C1 segment of cervical spinal cord (tissue), 14 donors: ENCODE measurements around the gene RWDD4.
"Not testable (repeated sequence)": the region's sequence is repeated elsewhere in the genome, so short reads cannot be mapped to it uniquely, and the experiment has no call there.

Source experiments
- DNase-seq, 14 donors: peaks; one replicate each; lab custom pipeline; 2025; lab: John Stamatoyannopoulos, UW

Gene RWDD4

DNA sequence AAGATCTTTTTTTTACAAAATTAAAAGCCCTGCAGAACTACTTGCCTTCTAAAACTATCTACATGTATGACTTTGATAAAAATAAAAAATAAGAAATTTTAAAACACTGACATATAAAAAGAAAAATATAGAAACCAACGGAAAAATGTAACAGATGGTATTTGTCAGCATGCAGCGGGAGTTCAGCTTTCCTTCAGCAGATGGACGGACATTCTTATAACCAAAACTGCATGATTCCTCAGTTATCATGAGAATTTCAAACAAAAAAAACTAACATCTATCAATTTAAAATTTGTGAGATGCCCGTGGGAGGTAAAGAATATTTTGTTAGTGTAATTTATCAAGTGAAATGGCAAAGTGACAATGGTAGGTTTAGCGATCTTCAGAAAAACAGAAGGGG, 23.2 kb downstream of the RWDD4 start:
- peak in 1 of 14 donors; percentile 72 for DNase-seq

DNA sequence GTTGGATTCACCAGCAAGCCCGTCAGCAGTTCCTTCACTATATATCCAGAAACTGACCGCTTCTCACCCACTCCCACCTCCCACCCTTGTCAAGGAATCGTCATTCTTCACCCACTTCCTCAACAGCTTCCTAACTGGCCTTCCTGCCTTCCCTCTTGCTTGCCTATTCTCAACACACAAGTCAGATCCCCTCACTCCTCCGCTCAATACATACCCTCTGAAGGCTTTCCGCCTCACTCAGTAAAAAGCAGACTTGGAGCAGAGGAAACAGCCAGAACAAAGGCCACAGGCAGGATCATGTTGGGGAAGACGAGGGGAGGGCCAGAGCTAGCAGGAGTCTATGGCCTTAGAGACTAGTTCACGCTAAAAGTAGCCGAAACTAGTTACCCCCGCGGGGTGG, 23.7 kb downstream of the RWDD4 start:
- DNase-seq = peak in 1 of 14 donors; percentile 72

DNA sequence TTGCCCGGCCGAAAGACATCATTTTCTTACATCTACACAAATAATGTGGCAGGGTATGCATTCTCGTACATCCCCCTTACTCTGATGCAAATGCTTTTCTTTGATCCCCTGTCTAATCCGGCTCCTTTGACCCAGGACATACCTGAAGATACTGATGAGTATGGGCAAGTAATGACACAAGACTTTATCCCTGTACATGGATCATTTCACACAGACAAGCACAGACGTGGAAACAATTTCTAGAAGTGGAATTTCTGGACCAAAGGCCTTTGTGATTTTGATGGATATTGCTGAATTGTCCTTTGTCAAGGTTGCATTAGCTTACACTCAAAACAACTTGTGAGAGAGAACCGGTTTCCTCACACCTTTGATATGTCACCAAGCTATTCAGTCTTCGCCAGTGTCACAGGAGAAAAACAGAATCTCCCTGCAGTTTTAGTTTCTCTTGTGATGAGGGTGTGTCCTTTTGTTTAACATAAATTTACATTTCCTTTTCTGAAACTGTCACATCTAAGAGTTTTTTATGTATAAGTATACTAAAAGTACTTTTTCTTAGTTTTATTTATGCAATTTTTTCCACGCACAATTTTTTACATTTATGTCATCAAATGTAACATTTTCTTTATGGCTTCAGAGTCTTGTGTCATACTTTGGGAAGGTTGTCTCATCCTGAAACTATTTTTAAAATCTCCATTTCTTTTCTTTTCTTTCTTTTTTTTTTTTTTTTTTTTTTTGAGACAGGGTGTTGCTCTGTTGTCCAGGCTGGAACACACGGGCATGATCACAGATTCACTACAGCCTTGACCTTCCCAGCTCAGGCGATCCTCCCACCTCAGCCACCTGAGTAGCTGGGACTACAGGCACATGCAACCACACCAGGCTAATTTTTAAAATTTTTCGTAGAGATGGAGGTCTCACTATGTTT, 25.2 kb downstream of the RWDD4 start:
- no peak for DNase-seq

DNA sequence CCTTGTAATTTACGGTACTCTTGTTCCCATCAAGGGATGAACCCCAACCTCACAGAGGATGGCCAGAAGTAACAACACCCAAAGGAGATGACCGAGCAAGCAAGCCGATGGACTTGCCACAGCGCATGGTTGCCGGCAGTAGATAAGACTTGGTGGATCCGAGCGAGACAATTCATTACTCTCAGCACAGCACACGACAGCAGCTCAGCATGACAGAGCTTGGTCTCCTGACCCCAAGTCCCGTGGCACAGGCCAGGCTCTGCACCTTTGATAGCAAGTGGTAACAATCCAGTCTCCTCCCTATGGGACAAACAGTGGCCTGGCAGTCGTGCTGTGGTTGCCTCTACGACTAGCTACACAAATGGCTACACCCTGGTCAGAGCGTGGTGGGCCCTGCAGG, 26.3 kb downstream of the RWDD4 start:
- no peak for DNase-seq

DNA sequence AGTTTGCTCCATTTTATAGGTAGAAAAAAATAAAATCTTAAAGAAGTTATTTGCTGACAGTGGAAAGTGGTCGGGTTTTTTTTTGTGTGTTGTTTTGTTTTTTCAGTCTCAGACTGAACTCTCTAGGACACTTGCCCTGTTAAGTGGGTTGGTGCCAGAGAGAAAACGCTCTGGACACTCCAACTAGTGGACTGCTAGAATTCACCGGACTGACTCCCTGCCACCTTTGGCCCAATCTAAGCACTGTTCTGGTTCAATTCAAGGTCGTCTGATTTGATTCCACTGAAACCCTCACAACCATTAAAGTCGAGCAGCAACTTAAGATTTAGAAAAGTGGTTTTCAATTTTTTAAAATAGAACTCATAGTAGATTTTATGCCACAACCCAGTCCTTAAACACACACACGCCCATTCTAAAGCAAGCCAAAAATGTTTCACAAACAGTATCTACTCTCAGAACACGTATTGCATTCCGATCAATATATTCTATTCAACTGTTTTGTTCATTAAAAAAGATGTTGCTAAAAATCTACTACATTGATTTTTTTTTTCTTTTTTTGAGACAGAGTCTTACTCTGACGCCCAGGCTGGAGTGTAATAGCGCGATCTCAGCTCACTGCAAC, 27.3 kb downstream of the RWDD4 start:
- DNase-seq = no peak

DNA sequence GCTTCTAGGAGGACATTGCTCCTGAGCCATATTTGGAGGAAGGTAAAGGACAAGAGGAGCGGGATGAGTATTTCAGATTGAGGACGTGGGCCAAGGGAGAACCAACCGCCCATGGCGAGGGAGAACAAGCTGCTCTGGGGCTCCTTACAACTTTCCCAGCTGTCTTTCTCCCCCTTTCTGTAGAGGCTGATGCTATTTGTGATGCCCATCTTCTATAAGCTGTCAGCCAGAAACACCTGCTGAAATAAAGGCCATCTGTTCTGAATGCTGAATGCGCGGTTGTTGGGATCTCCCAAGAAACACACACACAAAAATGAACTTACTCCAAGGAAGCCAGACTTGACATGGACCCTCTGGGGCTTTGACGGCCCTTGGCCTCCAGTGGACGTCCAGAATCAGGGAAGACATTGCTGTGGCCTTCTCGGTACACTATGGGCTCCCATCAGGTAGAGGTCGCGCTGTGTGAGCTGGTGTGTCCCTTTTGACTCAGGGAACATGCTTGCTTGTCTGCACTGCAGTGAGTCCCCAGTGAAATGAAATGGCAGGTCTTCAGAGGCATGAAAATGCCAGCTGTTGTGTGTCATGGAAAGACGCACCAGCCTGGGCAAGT, 30.9 kb downstream of the RWDD4 start:
- DNase-seq = no peak

DNA sequence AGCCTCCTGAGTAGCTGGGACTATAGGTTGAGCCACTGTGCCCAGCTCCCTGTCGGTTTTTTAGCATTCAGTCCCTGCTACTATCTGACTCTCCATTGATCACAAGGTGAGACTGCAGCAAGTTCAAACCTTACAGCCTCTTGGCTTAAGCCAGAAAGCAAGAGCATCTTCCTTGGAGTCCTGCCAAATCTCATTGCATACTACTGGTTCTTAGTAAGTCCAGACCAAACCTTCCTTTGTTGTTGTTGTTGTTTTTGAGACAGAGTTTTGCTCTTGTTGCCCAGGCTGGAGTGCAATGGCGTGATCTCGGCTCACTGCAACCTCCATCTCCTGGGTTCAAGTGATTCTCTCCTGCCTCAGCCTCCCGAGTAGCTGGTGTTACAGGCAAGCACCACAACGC, 31.7 kb downstream of the RWDD4 start:
- DNase-seq = not testable (repeated sequence)

DNA sequence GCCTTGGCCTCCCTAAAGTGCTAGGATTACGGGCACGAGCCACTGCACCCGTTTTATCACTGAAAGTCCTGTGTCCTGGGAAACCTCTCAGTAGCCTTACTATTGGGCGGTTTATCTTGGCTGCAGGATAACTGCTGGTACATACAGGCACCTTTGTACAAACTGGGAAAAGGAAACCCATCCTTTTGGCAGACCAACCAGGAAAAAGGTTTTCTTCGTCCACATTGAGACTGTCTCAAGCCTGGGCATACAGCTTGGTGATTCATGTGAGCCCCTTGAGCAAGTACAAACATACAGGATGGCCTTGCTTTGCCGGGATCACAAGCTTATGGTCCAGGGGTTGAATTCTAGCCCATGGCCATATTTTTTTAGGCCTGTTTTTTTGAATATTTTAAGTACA, 32.8 kb downstream of the RWDD4 start:
- no peak for DNase-seq

DNA sequence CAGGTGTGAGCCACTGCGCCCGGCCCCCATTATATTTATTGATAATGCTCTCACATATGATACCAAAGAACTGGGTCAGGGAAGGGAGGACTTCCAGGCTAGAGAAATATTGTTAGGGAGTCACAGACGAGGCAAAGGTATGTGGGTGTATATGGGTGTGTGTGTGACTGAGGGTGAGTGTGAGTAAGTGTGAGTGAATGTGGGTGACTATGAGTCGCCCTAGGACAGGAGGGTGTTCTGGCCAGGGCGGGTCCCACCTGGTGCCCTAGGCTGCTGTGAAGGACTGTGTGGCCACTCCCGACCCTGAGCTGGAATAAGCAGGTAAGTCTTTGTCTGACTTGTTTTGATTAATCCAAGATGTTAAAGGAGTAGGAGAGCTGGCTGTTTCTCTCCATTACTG, 34.4 kb downstream of the RWDD4 start:
- no peak for DNase-seq

DNA sequence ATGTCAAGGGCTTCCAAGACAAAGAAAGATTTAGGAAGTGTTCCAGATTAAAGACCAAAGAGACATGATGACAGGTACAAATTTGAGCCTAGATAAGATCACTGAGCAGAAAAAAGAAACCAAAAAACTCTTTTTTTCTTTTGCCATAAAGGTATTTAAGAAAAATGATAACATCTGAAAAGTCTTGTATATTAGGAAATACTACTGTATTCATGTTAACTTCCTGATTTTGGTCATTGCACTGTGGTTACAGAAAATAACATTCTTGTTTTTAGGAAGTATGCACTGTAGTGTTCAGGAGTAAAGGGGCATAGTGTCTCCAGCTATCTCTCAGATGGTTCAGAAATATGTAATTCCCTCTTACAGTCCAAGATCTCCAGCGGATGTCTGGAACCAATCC, 37.1 kb downstream of the RWDD4 start:
- DNase-seq = no peak

DNA sequence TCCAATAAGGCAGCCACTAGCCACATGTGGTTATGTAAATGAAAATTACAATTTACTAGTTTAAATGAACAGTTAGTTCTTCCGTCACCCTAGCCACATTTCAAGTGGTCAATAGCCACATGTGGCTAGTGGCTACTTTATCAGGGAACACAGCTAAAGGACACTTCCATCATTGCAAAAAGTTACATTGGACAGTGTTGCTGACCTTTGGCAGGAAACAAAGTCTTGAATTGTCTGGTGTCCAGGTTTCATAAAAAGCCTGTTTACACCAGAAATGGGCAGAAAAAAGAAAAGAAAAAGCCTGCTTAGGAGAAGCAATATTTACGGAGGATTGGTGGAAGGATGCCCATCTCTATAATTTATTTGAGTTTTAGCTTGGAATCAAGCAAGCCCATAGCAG, 38.6 kb downstream of the RWDD4 start:
- DNase-seq = no peak

DNA sequence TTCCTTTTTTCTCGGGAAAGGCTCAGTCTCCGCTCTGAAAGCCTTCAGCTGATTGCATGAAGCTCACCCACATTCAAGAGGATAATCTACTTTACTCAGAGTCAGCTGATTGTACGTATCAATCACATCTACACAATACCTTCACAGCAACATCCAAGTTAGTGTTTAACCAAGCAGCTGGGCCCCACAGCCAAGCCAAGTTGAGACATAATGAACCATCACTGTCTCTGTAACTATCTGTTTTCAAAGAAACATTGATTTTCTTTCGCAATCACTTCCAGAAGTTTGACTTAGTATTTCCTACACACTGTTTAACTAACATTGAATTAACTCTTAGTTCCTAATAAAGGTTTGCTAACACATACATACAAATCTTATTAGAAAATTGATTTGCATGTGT, 40.3 kb downstream of the RWDD4 start:
- no peak for DNase-seq

DNA sequence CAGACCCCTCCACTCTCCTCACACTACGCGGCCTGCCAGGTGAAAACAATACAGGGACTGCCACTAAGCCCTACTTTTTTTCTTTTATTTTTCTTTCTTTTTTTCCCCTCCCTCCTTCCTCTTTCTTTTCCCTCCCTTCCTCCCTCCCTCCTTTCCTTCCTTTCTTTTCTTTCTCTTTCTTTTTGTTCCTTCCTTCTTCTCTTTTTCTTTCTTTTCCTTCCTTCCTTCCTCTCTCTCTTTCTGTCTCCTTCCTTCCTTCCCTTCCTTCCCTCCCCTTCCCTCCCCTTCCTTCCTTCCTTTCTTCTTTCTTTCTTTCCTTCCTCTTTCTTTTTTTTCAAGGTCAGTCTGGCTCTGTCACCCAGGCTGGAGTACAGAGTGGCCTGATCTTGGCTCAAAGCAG, 41.9 kb downstream of the RWDD4 start:
- DNase-seq = no peak

DNA sequence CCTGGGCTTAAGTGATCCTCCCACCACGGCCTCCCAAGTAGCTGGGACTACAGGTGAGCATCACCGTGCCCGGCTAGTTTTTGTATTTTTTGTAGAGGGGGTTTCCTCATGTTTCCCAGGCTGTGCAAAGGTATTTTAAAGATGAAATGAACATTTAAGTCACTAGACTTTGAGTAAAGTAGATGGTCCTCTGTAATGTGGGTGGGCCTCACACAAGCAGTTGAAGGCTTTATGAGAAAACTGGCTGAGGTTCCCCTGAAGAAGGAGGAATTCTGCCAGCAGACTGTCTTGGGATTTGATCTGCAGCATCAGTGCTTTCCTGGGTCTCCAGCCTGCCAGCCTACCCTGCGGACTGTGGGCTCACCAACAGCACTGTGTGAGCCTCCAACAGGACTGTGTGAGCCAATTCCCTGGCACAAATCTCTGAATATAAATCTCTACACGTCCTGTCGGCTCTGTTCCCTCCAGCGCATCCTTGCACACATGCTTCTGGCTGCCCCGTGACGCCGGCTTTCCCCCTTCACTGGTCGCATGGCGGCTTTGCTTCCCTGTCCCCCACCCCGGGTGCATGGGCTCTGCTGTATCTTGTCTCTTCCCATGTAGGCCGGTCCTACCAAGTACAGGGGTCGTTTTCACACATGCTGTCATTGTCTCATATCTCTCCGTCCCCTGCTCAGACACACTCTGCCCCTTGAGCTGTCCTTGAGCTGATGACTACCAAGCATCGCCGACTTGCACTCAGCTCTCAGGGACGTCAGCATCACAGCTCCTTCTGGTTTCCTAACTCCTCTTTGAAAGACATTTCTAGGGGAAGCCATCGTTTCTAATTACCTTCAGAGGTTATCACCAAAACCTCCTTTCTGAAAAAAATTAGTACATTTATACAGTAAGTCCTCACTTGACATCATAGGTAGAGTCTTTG, 46.4 kb downstream of the RWDD4 start:
- no peak for DNase-seq

DNA sequence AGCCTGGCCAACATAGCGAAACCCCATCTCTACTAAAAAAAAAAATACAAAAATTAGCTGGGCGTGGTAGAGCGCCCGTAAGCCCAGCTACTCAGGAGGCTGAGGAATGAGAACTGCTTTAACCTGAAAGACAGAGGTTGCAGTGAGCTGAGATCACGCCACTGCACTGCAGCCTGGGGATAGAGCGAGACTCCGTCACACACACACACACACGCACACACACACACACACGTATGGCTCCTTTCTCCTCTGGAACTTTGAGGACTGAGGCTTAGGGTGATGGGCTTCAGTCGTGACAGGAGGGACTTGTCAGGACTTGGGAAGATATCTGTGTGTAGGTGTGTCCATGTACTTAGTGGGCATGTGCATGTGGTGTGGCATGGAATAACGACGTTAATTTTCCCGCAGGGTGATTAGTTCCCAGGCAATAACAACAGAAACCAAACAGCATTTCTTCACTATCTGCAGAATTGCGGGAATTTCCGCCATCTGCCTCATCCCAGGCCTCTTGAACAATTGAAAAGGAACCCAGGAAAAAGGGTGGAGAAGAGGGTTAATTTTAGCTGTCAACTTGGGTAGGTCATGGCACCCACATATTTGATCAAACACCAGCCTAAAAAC, 47.7 kb downstream of the RWDD4 start:
- no peak for DNase-seq

DNA sequence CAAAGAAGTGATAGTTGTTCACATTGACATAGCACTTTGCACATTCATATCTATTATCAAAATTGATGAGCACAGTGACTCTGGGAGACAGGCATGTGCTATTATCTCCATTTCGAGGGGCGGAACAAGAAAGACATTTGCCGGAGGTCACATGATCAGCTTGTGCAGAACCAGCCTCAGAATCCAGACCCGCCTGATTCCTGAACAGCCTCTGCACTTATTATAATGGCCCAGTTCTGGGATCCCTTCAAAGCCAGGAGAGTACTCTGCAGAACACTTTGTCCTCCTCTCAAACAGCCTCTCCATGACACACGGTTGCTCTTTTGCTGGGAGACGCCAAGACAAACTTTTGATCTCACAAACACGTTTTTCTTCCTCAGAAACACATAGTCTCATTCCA, 48.4 kb downstream of the RWDD4 start:
- no peak for DNase-seq

DNA sequence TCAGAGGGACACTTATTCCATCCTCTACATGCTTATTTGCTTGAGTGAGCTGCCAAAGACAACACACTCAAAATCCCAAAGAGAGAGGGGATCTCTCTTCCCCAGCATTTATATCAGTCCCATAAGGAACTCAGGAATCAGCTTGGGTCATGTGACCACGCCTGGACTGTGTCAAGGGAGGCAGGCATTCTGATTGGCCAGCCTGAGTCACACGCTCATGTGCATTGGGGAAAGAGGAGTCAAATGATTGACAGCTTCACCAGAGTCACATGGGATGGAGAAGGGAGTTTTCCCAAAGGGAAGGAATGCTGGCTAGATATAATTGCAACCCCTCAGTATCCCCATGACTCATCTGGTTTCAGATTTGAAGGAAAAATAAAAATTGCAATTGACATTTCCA, 49.0 kb downstream of the RWDD4 start:
- no peak for DNase-seq

DNA sequence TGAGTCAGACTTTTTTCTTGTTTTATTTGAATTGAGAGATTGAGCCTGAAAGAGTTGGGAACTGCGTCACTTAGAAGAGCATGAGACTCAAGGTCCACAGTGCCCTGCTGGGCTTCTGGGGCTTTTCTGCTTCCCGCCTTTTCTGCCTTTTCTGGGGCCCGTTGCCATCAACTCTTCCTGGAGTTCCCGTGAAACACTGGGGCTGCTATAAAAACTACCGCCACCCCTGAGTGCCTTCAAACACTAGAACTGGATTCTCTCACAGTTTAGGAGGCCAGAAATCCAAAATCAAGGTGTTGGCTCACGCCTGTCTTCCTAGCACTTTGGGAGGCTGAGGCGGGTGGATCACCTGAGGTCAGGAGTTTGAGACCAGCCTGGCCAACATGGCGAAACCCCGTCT, 49.8 kb downstream of the RWDD4 start:
- no peak for DNase-seq

DNA sequence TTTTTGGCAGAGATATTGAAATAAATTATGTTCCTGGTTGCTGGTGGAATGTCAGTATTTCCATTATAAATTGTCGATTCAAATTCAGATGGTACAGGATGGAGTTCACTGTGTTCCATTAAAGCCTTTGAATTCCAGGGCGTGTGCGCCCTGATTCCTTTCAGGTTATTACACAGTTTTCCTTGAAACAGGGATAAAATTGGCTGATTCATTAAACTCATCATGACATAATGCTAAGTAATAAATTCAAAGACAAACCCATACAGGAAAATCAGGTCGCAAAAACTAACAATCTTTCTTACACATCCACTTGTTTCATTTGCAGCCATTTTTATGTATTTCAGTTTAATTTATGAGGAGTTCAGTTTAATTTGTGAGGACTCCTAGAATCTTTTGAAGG, 51.1 kb downstream of the RWDD4 start:
- no peak for DNase-seq

DNA sequence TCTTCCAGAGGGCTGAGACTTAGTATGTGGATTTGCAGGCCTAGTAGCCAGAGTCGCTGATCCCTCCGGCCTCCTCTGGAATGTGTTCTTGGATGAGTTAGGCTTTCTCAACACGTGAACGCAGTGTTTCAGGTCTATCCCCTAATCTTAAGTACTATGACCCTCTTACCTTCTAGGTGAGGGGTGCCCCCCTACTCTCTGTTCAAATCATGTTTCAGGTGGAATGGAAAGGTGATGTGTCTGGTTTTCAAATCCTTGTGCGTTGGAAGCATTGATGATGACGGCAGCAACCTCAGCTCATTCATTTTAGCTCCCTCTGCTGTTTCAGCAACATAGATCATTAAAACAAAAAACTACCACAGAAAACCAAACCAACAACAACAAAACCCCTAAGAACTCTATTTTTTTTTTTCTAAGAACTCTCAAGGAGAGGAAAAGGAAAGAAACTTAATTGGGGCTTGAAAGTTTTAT, 56.4 kb downstream of the RWDD4 start:
- no peak for DNase-seq

DNA sequence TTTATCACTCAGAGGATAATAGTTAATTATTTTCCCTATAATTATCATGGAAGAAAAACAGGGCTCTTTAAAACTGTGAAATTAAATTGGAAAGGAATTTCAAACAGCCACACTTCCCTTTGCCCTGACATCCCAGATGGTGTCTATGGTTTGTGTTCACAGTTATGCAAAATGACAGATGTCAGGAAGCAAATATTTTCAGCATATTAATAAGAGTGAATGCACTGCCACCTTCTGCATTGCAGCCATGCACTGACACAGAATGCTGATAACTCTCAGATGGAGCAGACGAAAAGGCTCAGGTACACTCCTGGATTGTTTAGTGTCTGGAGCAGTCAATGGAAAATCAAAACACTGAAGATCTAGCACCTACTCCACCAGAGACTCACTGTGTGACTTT, 57.6 kb downstream of the RWDD4 start:
- peak in 1 of 14 donors; percentile 59 for DNase-seq
